T-helper 2 cell treated with Interferon-gamma antibody and Interleukin-4, amounts not matched to agents 100 ng/mL and 5 ng/mL, for 36 hours (primary cell): ENCODE measurements around the gene CT47A1. TPM values are rescaled to one million over a fixed set of nuclear protein-coding genes. Genes with fewer than 3 reads are reported as not detected.
"Not testable (repeated sequence)": the region's sequence is repeated elsewhere in the genome, so short reads cannot be mapped to it uniquely, and the experiment has no call there.

Source experiments
- intact Hi-C: fragments of 100-400 bp; cut with micrococcal nuclease; formaldehyde crosslinking; loops from one replicate; pipeline ENCODE4 v1.15.1; 2023
- total RNA-seq: library from RNA; stranded (reverse); gene quantifications from 2 replicates; pipeline ENCODE4 v1.2.3, GENCODE V29; 2022

Gene CT47A1
- total RNA-seq, result not detected in 2 replicates

GRCh38 chrX:120985660-120986059, at the start of gene CT47A1:
CT47A1 (minus strand) TSS chrX:120985760; CDS start chrX:120985529, 231 bp downstream.
- intact Hi-C loops, result not testable (repeated sequence)

GRCh38 chrX:121032531-121032930, 47.0 kb upstream of the CT47A1 start:
- intact Hi-C loops, result no loop called here

- intact Hi-C loops, result no loop called here
These were observed 44.5 kb upstream of the CT47A1 start for GRCh38 chrX:121030083-121030482.

GRCh38 chrX:121028419-121028818, 42.9 kb upstream of the CT47A1 start:
- intact Hi-C loops, result no loop called here

DNA sequence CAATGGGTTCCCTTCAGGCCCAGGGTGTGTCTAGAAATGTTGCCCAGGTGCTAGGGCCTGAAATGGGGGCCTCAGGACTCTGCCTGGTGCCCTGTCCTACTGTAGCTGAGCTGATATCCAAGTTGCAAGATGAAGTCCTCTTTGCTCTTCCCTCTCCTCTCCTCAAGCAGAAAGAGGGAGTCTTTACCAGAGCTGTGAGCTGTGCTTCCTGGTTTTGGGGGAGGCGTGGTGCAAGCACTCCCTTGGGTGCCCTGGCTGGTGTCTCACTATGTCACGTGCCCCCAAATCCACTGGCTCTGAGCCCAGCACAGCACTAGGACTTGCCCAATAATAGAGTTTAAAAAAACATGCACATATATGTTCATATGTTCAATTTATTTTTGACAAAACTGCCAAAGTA, 29.3 kb upstream of the CT47A1 start:
- intact Hi-C loops, result no loop called here

DNA sequence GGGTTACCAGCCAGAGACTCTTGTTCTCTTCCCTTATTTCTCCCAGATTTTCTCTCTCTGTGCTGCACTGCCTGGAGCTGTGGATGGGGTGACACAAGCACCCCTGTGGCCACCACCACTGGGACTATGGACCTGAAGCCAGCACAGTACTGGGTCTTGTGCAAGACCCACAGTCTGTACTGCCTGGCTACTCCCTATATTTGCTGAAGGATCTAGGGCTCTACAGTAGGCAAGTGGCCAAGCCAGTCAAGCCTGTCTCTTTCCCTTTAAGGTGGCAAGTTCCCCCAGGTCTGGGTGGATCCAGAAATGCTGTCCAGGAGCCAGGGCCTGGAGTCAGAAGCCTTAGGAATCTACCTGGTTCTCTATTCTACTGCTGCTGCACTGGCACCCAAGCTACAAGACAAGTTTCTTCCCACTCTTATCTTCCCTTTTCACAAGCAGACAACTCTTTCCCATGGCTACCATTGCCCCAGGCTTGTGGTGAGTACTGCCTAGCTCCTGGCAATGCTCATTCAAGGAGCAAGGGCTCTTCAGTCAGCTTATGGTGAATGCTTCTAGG, 28.4 kb upstream of the CT47A1 start:
- intact Hi-C loops, result no loop called here

DNA sequence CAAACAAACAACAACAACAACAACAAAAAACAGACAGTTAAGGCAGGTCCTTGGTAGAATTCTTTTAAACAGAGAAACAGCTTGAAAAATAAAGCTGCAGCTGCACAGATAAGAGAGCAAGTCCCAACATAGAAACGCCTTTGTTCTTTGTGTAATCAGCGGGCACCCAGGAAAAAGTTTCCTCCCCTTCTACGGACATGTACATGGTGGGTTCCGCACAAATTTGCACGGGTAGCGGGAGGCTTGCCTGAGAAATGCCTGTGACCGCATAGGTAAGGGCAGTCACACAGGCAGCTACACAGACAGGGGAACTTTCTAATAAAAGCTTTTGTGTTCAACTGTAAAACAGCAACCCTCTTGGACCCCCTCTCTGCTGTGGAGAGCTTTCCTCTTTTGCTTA, 25.7 kb upstream of the CT47A1 start:
- intact Hi-C loops, result no loop called here

DNA sequence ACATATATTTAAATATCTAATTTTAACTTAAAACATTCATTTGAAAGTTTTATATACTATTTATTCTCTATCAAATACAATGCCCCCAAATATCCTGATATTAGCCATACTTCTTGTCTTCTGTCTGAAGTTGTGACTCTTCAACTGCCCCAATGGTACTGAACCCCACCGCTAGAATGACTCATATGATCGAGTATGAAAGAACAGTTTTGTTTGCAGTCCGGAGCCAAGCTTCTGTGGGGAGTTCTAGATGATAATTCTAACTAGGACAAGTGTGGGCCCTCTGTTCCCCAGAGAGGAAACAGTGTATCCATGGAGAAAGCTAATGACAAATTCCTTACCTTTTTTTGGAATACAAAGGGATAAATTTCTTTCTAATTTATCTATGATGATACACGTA, 24.7 kb upstream of the CT47A1 start:
- intact Hi-C loops, result no loop called here

DNA sequence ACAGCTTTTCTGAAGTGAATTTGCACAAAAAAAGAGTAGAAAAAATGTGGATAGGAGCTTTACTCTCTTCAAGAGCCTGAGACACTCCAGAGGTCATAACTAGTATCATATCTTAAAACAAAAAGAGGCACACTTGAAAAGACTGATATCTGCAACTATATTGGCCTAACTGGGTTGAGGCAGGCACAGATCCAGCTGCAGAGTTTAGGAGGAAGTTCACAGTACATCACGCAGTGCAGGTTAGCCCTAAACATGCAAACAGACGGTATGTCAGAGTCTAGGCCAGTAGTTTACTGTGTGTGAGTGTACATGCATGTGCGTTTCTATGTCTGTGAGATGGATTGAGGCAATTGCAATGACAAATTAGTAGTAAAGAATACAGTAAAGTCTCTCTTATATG, 24.2 kb upstream of the CT47A1 start:
- intact Hi-C loops, result no loop called here

DNA sequence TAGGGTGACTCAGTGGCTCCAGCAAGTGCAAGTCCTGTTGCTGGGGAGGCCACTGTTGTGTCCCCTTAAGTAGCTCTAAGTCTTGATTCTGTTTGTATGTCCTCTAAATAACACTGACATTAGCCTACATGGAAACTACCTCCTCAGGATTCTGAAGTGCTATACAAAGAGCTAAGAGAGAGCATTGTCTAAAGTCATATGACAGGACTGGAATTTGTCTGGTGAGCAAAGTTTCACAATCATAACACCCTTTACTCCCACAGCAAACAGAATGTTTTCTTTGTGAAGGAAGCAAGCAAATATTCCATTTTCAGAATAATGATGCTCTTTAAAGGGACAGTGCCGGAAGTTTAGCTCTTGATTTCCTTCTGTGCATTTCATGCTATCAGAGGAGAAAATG, 23.4 kb upstream of the CT47A1 start:
- intact Hi-C loops, result no loop called here

GRCh38 chrX:121000589-121000988, 15.0 kb upstream of the CT47A1 start:
- intact Hi-C loops, result no loop called here

- intact Hi-C loops, result no loop called here
These were observed 13.9 kb upstream of the CT47A1 start for GRCh38 chrX:120999413-120999812.

GRCh38 chrX:120956500-120956899, 29.1 kb downstream of the CT47A1 start, which contains the start of gene CT47A7:
CT47A7 (minus strand) TSS chrX:120956600; CDS start chrX:120956345, 255 bp downstream.
- intact Hi-C loops, result not testable (repeated sequence)

Other genes starting within 250 kb of the CT47A1 start
- gene CT47B1, start 109.9 kb downstream of the CT47A1 start, total RNA-seq, result not detected in 2 replicates
- gene CT47A11, start 48.6 kb downstream of the CT47A1 start, total RNA-seq, result not detected in 2 replicates
- not detected in 2 replicates for gene CT47A10, start 43.7 kb downstream of the CT47A1 start, total RNA-seq
- not detected in 2 replicates for gene CT47A9, start 38.9 kb downstream of the CT47A1 start, total RNA-seq
- not detected in 2 replicates for gene CT47A8, start 34.0 kb downstream of the CT47A1 start, total RNA-seq
- gene CT47A7, start 29.2 kb downstream of the CT47A1 start, total RNA-seq, result not detected in 2 replicates
- not detected in 2 replicates for gene CT47A6, start 24.3 kb downstream of the CT47A1 start, total RNA-seq
- not detected in 2 replicates for gene CT47A5, start 19.4 kb downstream of the CT47A1 start, total RNA-seq
- gene CT47A4, start 14.6 kb downstream of the CT47A1 start, total RNA-seq, result not detected in 2 replicates
- not detected in 2 replicates for gene CT47A3, start 9.7 kb downstream of the CT47A1 start, total RNA-seq
- not detected in 2 replicates for gene CT47A2, start 4.8 kb downstream of the CT47A1 start, total RNA-seq
- 0.25 and 0.30 TPM in 2 replicates for gene GLUD2, start 61.9 kb upstream of the CT47A1 start, total RNA-seq